Transverse colon (tissue), 4 donors: ENCODE data around the gene CCDC137. TPM values are rescaled to one million over a fixed set of nuclear protein-coding genes. Genes with fewer than 3 reads are reported as not detected.

Source experiments
- DNase-seq: peaks from one replicate; pipeline ENCODE4 v3.0.0-alpha.2; 2019
- H3K27ac ChIP-seq, 4 donors: fragments of 200-600 bp; sonication (generic); 2 replicates each; pipeline ENCODE4 v1.5.1; 2016 to 2018; ENCODE audit warnings: inconsistent platforms in 4 of 4
- H3K27me3 ChIP-seq: fragments of 200-600 bp; sonication (generic); 2 replicates; pipeline ENCODE4 v1.5.1; 2017; ENCODE audit warnings: inconsistent platforms
- H3K36me3 ChIP-seq, 4 donors: fragments of 200-600 bp; sonication (generic); 2 replicates each; pipeline ENCODE4 v1.5.1; 2017 to 2019; ENCODE audit warnings: inconsistent platforms in 4 of 4
- H3K4me1 ChIP-seq, 4 donors: fragments of 200-600 bp; sonication (generic); 2 replicates each; pipeline ENCODE4 v1.5.1; 2017 to 2020; ENCODE audit warnings: inconsistent platforms in 4 of 4
- H3K4me3 ChIP-seq, 4 donors: fragments of 200-600 bp; sonication (generic); 1 replicate in 1 of 4; 2 replicates in 3 of 4; pipeline versions ENCODE4 v1.5.1 to v1.6.1; 2017 to 2019; ENCODE audit warnings: inconsistent platforms in 4 of 4
- H3K9me3 ChIP-seq, 2 donors: fragments of 200-600 bp; sonication (generic); 2 replicates each; pipeline ENCODE4 v1.5.1; 2017 to 2019; ENCODE audit warnings: inconsistent platforms in 2 of 2
- CTCF ChIP-seq, 5 experiments: fragments of 200-600 bp in 3 of 5; fragments of 450-650 bp in 2 of 5; sonication (generic) in 3 of 5; IDR thresholded peaks; 1 replicate in 2 of 5; 2 replicates in 3 of 5; pipeline ENCODE4 v1.5.1; 2016 to 2017; ENCODE audit warnings: antibody characterized with exemption in 5 of 5, inconsistent platforms in 3 of 5, mild to moderate bottlenecking in 2 of 5, moderate library complexity in 1 of 5
- EP300 ChIP-seq: sonication (generic); formaldehyde crosslinking; IDR thresholded peaks from one replicate; pipeline ENCODE4 v1.6.1; 2017; ENCODE audit warnings: antibody characterized with exemption, low read depth
- POLR2A ChIP-seq: fragments of 450-650 bp; IDR thresholded peaks from one replicate; pipeline ENCODE4 v1.6.1; 2016; ENCODE audit warnings: antibody characterized with exemption, mild to moderate bottlenecking, moderate library complexity
- POLR2AphosphoS5 ChIP-seq, 3 donors: sonication (generic); formaldehyde crosslinking; IDR thresholded peaks; one replicate each; pipeline ENCODE4 v1.6.1; 2016; ENCODE audit warnings: antibody characterized with exemption in 3 of 3
- WGBS, 2 donors: methylation state at CpG; one replicate each; pipeline ENCODE4 v1.1.5; 2018; ENCODE audit warnings: low coverage in 1 of 2; 5-methylcytosine and 5-hydroxymethylcytosine counted together
- in situ Hi-C, 4 donors: fragments of 200-750 bp; cut with MboI; loops; one replicate each; pipeline versions ENCODE4 v1.15.0 to v1.15.1; 2017; ENCODE audit warnings: low sequenced_read_pairs in 3 of 4, low pct_ligation_motif_present in 1 of 4, low pct_unique_long_range_greater_than_20kb in 1 of 4
- intact Hi-C: fragments of 100-400 bp; cut with DNase I; formaldehyde crosslinking; loops from one replicate; pipeline ENCODE4 v1.15.1; 2023; ENCODE audit warnings: low total_unique reads
- total RNA-seq, 4 donors: library from RNA; depleted of rRNA; stranded (reverse); fragments of >200 nt; gene quantifications; one replicate each; pipeline ENCODE4 v1.1.0, GENCODE V29; 2016

Gene CCDC137
- total RNA-seq, 4 donors from 2014 or later: 7.6 to 21.3 (median 13.5) TPM

- WGBS, 2 donors: 21% methylated on average over 26 of the region's 29 CpGs; no CpG with 5 or more reads in 1 of the 2 donors
- H3K4me3 ChIP-seq: peak overlapping the region in 2 of 4 donors; percentile 79 to 94
- peaks cover 0 to 11% (median 5%) of the 10 kb centered on the region in 4 donors for H3K36me3 ChIP-seq
- H3K27ac ChIP-seq: peak overlapping the region; percentile 80 to 90 (median 86)
- H3K9me3 ChIP-seq: no peaks in the 10 kb centered on the region
- intact Hi-C loops: no loop called here
- in situ Hi-C loops: no loop called here
- TF ChIP-seq EP300 (no peak), POLR2A (peak; percentile 33), POLR2AphosphoS5 (IDR thresholded peaks at IDR 0.05) (peak in 1 of 3 donors; percentile 45), CTCF (IDR thresholded peaks at IDR 0.05) (no peak)
- H3K27me3 ChIP-seq: no peaks in the 10 kb centered on the region
- peaks cover 27 to 45% (median 43%) of the 10 kb centered on the region in 4 donors for H3K4me1 ChIP-seq
- peak; percentile 53 for DNase-seq
Measured at GRCh38 chr17:81710514-81711308, 44.2 kb downstream of the CCDC137 start.

GRCh38 chr17:81711814-81712467 is 45.4 kb downstream of the CCDC137 start, which contains the start of gene SLC25A10:
SLC25A10 (plus strand) TSS chr17:81712284; CDS start chr17:81712427, 143 bp downstream.
- Histone ChIP-seq H3K36me3 (peaks cover 0 to 8% (median 2%) of the 10 kb centered on the region in 4 donors), H3K27me3 (no peaks in the 10 kb centered on the region), H3K27ac (peak within 1 kb of the TSS; percentile 80 to 90 (median 86)), H3K4me3 (peak within 1 kb of the TSS; percentile 53 to 94 (median 77)), H3K9me3 (no peaks in the 10 kb centered on the region), H3K4me1 (peaks cover 27 to 45% (median 43%) of the 10 kb centered on the region in 4 donors)
- TF ChIP-seq POLR2AphosphoS5 (IDR thresholded peaks at IDR 0.05) (peak; percentile 49 to 84 (median 51)), POLR2A (peak; percentile 60), EP300 (no peak), CTCF (IDR thresholded peaks at IDR 0.05) (peak in 1 of 5 experiments; percentile 38)
- WGBS, 2 donors: 1% methylated on average over 57 of the region's 89 CpGs; no CpG with 5 or more reads in 1 of the 2 donors
- in situ Hi-C loops (no loop called here), intact Hi-C loops (no loop called here)
- peak; percentile 92 for DNase-seq

- WGBS, 2 donors: 5% methylated on average over 25 of the region's 41 CpGs; no CpG with 5 or more reads in 1 of the 2 donors
- intact Hi-C loops (no loop called here), in situ Hi-C loops (no loop called here)
- Histone ChIP-seq H3K27ac (peak overlapping the region; percentile 80 to 90 (median 86)), H3K4me1 (peaks cover 27 to 45% (median 43%) of the 10 kb centered on the region in 4 donors), H3K9me3 (no peaks in the 10 kb centered on the region), H3K4me3 (peak overlapping the region; percentile 53 to 94 (median 77)), H3K27me3 (no peaks in the 10 kb centered on the region), H3K36me3 (peaks cover 0 to 2% (median 0%) of the 10 kb centered on the region in 4 donors)
- peak; percentile 46 for DNase-seq
- peak in 2 of 5 experiments; percentile 8 to 42 for TF ChIP-seq CTCF (IDR thresholded peaks at IDR 0.05)
- no peak for TF ChIP-seq POLR2AphosphoS5 (IDR thresholded peaks at IDR 0.05)
- no peak for TF ChIP-seq POLR2A
- no peak for TF ChIP-seq EP300
Measured at GRCh38 chr17:81712468-81713003, 46.0 kb downstream of the CCDC137 start.
